A549 (cell line): Measurements from ENCODE around the gene DGKH. TPM values are rescaled to one million over a fixed set of nuclear protein-coding genes. Genes with fewer than 3 reads are reported as not detected.
A peak's percentile ranks its signal among the peaks of the same experiment; 100 is the strongest.

ENCODE experiments used
- ATAC-seq, 2 experiments: fragments of 200-7000 bp in 1 of 2; fragments of >200 bp in 1 of 2; cut with Nextera tagmentation in 1 of 2; cut with Tn5 transposase in 1 of 2; 3 replicates each; pipeline versions ENCODE4 v1.8.0 to v1.9.1; 2018 to 2020; ENCODE audit warnings: mild to moderate bottlenecking in 1 of 2, moderate library complexity in 1 of 2
- CTCF ChIA-PET: fragments of 300-600 bp; sonication (Branson Sonifier 250); formaldehyde crosslinking; extraction: SDS; loops from one replicate; lab custom pipeline; 2021; ENCODE audit warnings: antibody characterized with exemption, inconsistent platforms; lab: Yijun Ruan, JAX
- POLR2A ChIA-PET: fragments of 350-600 bp; formaldehyde crosslinking; extraction: SDS; loops from one replicate; lab custom pipeline; 2021; ENCODE audit warnings: antibody characterized with exemption, inconsistent platforms; lab: Yijun Ruan, JAX
- DNase-seq, 2 experiments: peaks; one replicate each; pipeline versions ENCODE4 v3.0.0 to v3.0.0-alpha.2; 2011 to 2016; ENCODE audit warnings: low read depth in 1 of 2, low spot score in 1 of 2
- FAIRE-seq: peaks from 2 replicates; lab custom pipeline; 2011; peaks lifted over from hg19 to GRCh38; lab: Jason Lieb, UNC
- H3K27ac ChIP-seq, 2 experiments: fragments of >200 bp; sonication (Bioruptor Twin); formaldehyde crosslinking; 3 replicates each; pipeline ENCODE4 v1.5.1; 2016 to 2017
- H3K4me1 ChIP-seq: fragments of >200 bp; sonication (Bioruptor Twin); formaldehyde crosslinking; 3 replicates; pipeline ENCODE4 v1.6.1; 2016
- H3K4me2 ChIP-seq: fragments of >200 bp; sonication (Bioruptor Twin); formaldehyde crosslinking; 3 replicates; pipeline ENCODE4 v1.6.1; 2016
- H3K4me3 ChIP-seq: fragments of >200 bp; sonication (Bioruptor Twin); formaldehyde crosslinking; 3 replicates; pipeline ENCODE4 v1.5.1; 2016
- H3K9me3 ChIP-seq: fragments of >200 bp; sonication (Bioruptor Twin); formaldehyde crosslinking; 3 replicates; pipeline ENCODE4 v1.6.1; 2016
- BCL3 ChIP-seq: fragments of >200 bp; sonication (Bioruptor Twin); formaldehyde crosslinking; IDR thresholded peaks from 3 replicates; pipeline ENCODE4 v1.6.1; 2016
- BHLHE40 ChIP-seq: IDR thresholded peaks from 2 replicates; pipeline ENCODE4 v1.6.1; 2012; ENCODE audit warnings: low read depth, low read length, inconsistent platforms
- EHMT2 ChIP-seq: fragments of 200-600 bp; sonication (generic); IDR thresholded peaks from 2 replicates; pipeline ENCODE4 v1.6.1; 2016; ENCODE audit warnings: antibody characterized with exemption, low read depth, mild to moderate bottlenecking, moderate library complexity
- ELK1 ChIP-seq: fragments of 150-350 bp; IDR thresholded peaks from 2 replicates; pipeline ENCODE4 v1.6.1; 2014; ENCODE audit warnings: low read depth, mild to moderate bottlenecking, low read length
- ESRRA ChIP-seq: fragments of 150-350 bp; IDR thresholded peaks from 2 replicates; pipeline ENCODE4 v1.6.1; 2014; ENCODE audit warnings: mild to moderate bottlenecking, low read length, borderline replicate concordance
- FOXS1 ChIP-seq: fragments of 250-450 bp; sonication (Bioruptor Pico); IDR thresholded peaks from 2 replicates; pipeline ENCODE4 v1.5.0; 2020; ENCODE audit warnings: mild to moderate bottlenecking, moderate library complexity
- GATA3 ChIP-seq: IDR thresholded peaks from 2 replicates; pipeline ENCODE4 v1.6.1; 2012; ENCODE audit warnings: borderline replicate concordance
- HEYL ChIP-seq: fragments of 250-450 bp; sonication (Bioruptor Pico); IDR thresholded peaks from 2 replicates; pipeline ENCODE4 v1.8.0; 2021; ENCODE audit warnings: mild to moderate bottlenecking, moderate library complexity
- HMGXB4 ChIP-seq: fragments of 250-450 bp; sonication (Bioruptor Pico); IDR thresholded peaks from 2 replicates; pipeline ENCODE4 v1.5.0; 2021; ENCODE audit warnings: mild to moderate bottlenecking, moderate library complexity, borderline replicate concordance
- HOXA7 ChIP-seq: fragments of 250-450 bp; sonication (Bioruptor Pico); IDR thresholded peaks from 2 replicates; pipeline ENCODE4 v1.5.0; 2020; ENCODE audit warnings: mild to moderate bottlenecking, moderate library complexity
- KDM1A ChIP-seq: fragments of 200-600 bp; sonication (generic); IDR thresholded peaks from 2 replicates; pipeline ENCODE4 v1.6.1; 2016; ENCODE audit warnings: low read depth, mild to moderate bottlenecking
- NFE2L2 ChIP-seq: fragments of 150-350 bp; conservative IDR thresholded peaks from 2 replicates; pipeline ENCODE4 v1.6.1; 2014; ENCODE audit warnings: low read length
- NR3C1 ChIP-seq: fragments of >200 bp; sonication (Bioruptor Twin); formaldehyde crosslinking; IDR thresholded peaks from 3 replicates; pipeline ENCODE4 v1.6.1; 2017
- PHF8 ChIP-seq: fragments of 200-600 bp; sonication (generic); IDR thresholded peaks from 2 replicates; pipeline ENCODE4 v1.6.1; 2016; ENCODE audit warnings: low read depth, mild to moderate bottlenecking, antibody characterized with exemption, moderate library complexity, borderline replicate concordance
- RARB ChIP-seq: fragments of 250-450 bp; sonication (Bioruptor Pico); IDR thresholded peaks from 2 replicates; pipeline ENCODE4 v1.8.0; 2021; ENCODE audit warnings: mild to moderate bottlenecking, moderate library complexity
- ZC3H11A ChIP-seq: fragments of 450-650 bp; IDR thresholded peaks from 2 replicates; pipeline ENCODE4 v1.6.1; 2014; ENCODE audit warnings: antibody characterized with exemption, mild to moderate bottlenecking
- WGBS: methylation state at CpG from one replicate; pipeline ENCODE4 v1.1.6; 2017; ENCODE audit errors: missing lambda C conversion rate; 5-methylcytosine and 5-hydroxymethylcytosine counted together
- polyA plus RNA-seq, 4 experiments: library from polyadenylated mRNA; depleted of rRNA in 3 of 4; stranded (reverse); fragments of >200 nt; fragmentation: RNase III in 1 of 4; extraction: RNeasy Plus Mini Kit Qiagen cat#74134 plus additional on column Dnase treatment in 1 of 4; gene quantifications; 2 replicates in 3 of 4; 3 replicates in 1 of 4; pipeline ENCODE4 v1.2.3, GENCODE V29; 2011 to 2017
- TF ChIP-seq, protein P1 (sequence below): IDR thresholded peaks from 2 replicates; pipeline ENCODE4 v1.6.1; 2012
- TF ChIP-seq, protein P2 (sequence below): IDR thresholded peaks from 2 replicates; pipeline ENCODE4 v1.6.1; 2012; ENCODE audit warnings: low read depth, borderline replicate concordance

The DGKH gene
- polyA plus RNA-seq, 2 of the 4 experiments (the other 2 are of a cell fraction): 3.8 to 6.7 TPM

- H3K4me3 ChIP-seq: no peak overlapping the region
- H3K9me3 ChIP-seq: no peaks in the 10 kb centered on the region
- ATAC-seq: no peak
- H3K4me1 ChIP-seq: peaks cover 15% of the 10 kb centered on the region
- H3K4me2 ChIP-seq: no peak overlapping the region
- H3K27ac ChIP-seq: no peak overlapping the region
- no peak for DNase-seq
- WGBS: 94% methylated on average over 2 of the region's 2 CpGs
- POLR2A ChIA-PET: no interaction called here
- TF ChIP-seq BCL3: no peak
- TF ChIP-seq ELK1: no peak
- FAIRE-seq: no peak
- CTCF ChIA-PET: no interaction called here
These were observed 232.1 kb downstream of the DGKH start for GRCh38 chr13:42280537-42280936.

DNA sequence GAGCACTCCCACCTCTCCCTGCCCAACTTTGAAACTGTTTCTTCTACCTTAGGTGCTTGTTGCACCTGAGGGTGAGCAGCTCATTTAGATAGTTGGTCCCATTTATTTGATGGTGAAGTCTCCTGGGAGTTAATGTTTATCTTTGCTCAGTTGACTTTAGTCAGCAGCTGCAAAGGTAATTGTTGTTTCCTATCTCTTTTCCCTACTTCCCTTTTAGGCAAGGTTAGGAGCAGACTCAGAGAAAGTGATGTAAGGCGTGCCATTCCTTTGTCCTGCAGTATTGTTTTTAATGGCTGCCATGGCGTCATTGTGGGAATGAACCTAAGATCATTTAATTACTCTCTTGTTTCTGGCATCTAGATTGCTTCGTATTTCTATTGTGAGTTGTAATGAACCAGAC, 235.1 kb downstream of the DGKH start:
- Histone ChIP-seq H3K27ac (no peak overlapping the region), H3K9me3 (no peaks in the 10 kb centered on the region), H3K4me1 (peaks cover 15% of the 10 kb centered on the region), H3K4me2 (0 out of 3 replicates have a peak overlapping the region, but pooled peaks have one; percentile 5), H3K4me3 (no peak overlapping the region)
- CTCF ChIA-PET: no interaction called here
- FAIRE-seq (no peak), ATAC-seq (no peak), DNase-seq (no peak)
- POLR2A ChIA-PET: no interaction called here
- TF ChIP-seq GATA3 (no peak), EHMT2 (no peak), PHF8 (no peak), HOXA7 (CRISPR knock-in tag) (no peak), KDM1A (no peak), HMGXB4 (CRISPR knock-in tag) (no peak), FOXS1 (CRISPR knock-in tag) (no peak), NFE2L2 (no peak), NR3C1 (no peak), HEYL (no peak), BHLHE40 (no peak), ESRRA (no peak), RARB (CRISPR knock-in tag) (no peak), ZC3H11A (no peak), BCL3 (no peak)
- TF ChIP-seq, protein P1, sequence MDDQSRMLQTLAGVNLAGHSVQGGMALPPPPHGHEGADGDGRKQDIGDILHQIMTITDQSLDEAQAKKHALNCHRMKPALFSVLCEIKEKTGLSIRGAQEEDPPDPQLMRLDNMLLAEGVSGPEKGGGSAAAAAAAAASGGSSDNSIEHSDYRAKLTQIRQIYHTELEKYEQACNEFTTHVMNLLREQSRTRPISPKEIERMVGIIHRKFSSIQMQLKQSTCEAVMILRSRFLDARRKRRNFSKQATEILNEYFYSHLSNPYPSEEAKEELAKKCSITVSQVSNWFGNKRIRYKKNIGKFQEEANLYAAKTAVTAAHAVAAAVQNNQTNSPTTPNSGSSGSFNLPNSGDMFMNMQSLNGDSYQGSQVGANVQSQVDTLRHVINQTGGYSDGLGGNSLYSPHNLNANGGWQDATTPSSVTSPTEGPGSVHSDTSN: no peak
- TF ChIP-seq, protein P2, sequence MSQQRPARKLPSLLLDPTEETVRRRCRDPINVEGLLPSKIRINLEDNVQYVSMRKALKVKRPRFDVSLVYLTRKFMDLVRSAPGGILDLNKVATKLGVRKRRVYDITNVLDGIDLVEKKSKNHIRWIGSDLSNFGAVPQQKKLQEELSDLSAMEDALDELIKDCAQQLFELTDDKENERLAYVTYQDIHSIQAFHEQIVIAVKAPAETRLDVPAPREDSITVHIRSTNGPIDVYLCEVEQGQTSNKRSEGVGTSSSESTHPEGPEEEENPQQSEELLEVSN: no peak
- TF ChIP-seq, all 56 proteins: peak for 0
- WGBS: 90% methylated on average over 3 of the region's 3 CpGs
